GM19468 (cell line): Measurements from ENCODE around the gene CRYGS.
"Not testable (repeated sequence)": the region's sequence is repeated elsewhere in the genome, so short reads cannot be mapped to it uniquely, and the experiment has no call there.

Source experiments
- ATAC-seq: cut with Tn5 transposase; IDR thresholded peaks from one replicate; pipeline ENCODE4 v1.9.1; 2021; ENCODE audit warnings: mild to moderate bottlenecking, moderate library complexity, moderate number of reproducible peaks; ENCODE audit not compliant: unreplicated experiment; ENCODE audit errors: extremely low read depth

CRYGS gene

GRCh38 chr3:186520957-186521842 is 23.0 kb downstream of the CRYGS start:
- peak; percentile 59 for ATAC-seq

- ATAC-seq = no peak
These were observed 23.7 kb downstream of the CRYGS start for GRCh38 chr3:186520431-186520830.

GRCh38 chr3:186519021-186519658 is 25.0 kb downstream of the CRYGS start:
- ATAC-seq = no peak

GRCh38 chr3:186517218-186517617 is 27.0 kb downstream of the CRYGS start:
- no peak for ATAC-seq

GRCh38 chr3:186516646-186517045 is 27.5 kb downstream of the CRYGS start:
- ATAC-seq = no peak

- no peak for ATAC-seq
These were observed 29.1 kb downstream of the CRYGS start for GRCh38 chr3:186515125-186515524.

GRCh38 chr3:186514296-186515002 is 29.7 kb downstream of the CRYGS start:
- no peak for ATAC-seq

GRCh38 chr3:186513386-186513785 is 30.8 kb downstream of the CRYGS start:
- ATAC-seq = no peak

GRCh38 chr3:186512570-186513302 is 31.4 kb downstream of the CRYGS start:
- no peak for ATAC-seq

- no peak for ATAC-seq
These were observed 32.5 kb downstream of the CRYGS start for GRCh38 chr3:186511702-186512101.

- peak; percentile 28 for ATAC-seq
These were observed 32.9 kb downstream of the CRYGS start for GRCh38 chr3:186511245-186511644.

- no peak for ATAC-seq
These were observed 33.7 kb downstream of the CRYGS start for GRCh38 chr3:186510374-186511079.

- no peak for ATAC-seq
These were observed 34.8 kb downstream of the CRYGS start for GRCh38 chr3:186509423-186509822.

- ATAC-seq = no peak
These were observed 37.3 kb downstream of the CRYGS start for GRCh38 chr3:186506857-186507256.

- ATAC-seq = no peak
These were observed 37.9 kb downstream of the CRYGS start for GRCh38 chr3:186506191-186506739.

- no peak for ATAC-seq
These were observed 41.0 kb downstream of the CRYGS start for GRCh38 chr3:186502966-186503712.

- no peak for ATAC-seq
These were observed 41.8 kb downstream of the CRYGS start for GRCh38 chr3:186502138-186502948.

GRCh38 chr3:186499949-186500348 is 44.2 kb downstream of the CRYGS start:
- ATAC-seq = not testable (repeated sequence)
